GM12878 (cell line): ENCODE results near the gene TNFRSF8. TPM values are rescaled to one million over a fixed set of nuclear protein-coding genes. Genes with fewer than 3 reads are reported as not detected.
A peak's percentile ranks its signal among the peaks of the same experiment; 100 is the strongest.

Experiments
- ATAC-seq: fragments of 200-7000 bp; cut with Tn5 transposase; 3 replicates; pipeline ENCODE4 v1.9.1; 2020; ENCODE audit warnings: mild to moderate bottlenecking, moderate library complexity
- BruUV-seq: library from RNA; stranded (reverse); fragments of 400-500 nt; replicated peaks from 2 replicates; lab custom pipeline; 2021; lab: Mats Ljungman, UMichigan
- CTCF ChIA-PET: fragments of 300-600 bp; sonication (Branson Sonifier 250); formaldehyde crosslinking; extraction: SDS; loops from one replicate; lab custom pipeline; 2021; ENCODE audit warnings: inconsistent platforms; lab: Yijun Ruan, JAX
- POLR2A ChIA-PET: fragments of 350-600 bp; formaldehyde crosslinking; extraction: SDS; loops from one replicate; lab custom pipeline; 2021; ENCODE audit warnings: inconsistent platforms; lab: Charles Lee
- RAD21 ChIA-PET: fragments of 300-600 bp; sonication (Branson Sonifier 250); formaldehyde crosslinking; loops from one replicate; lab custom pipeline; 2023; ENCODE audit warnings: antibody characterized with exemption; ENCODE audit not compliant: unreplicated experiment; lab: Charles Lee
- SMC1A ChIA-PET: fragments of 300-600 bp; sonication (Branson Sonifier 250); formaldehyde crosslinking; loops from one replicate; lab custom pipeline; 2023; ENCODE audit not compliant: unreplicated experiment, uncharacterized antibody; lab: Charles Lee
- DNase-seq: peaks from one replicate; pipeline ENCODE4 v3.0.0-alpha.2; 2011; ENCODE audit warnings: low read depth, low spot score
- FAIRE-seq: peaks from 3 replicates; lab custom pipeline; 2011; peaks lifted over from hg19 to GRCh38; lab: Jason Lieb, UNC
- H2AFZ ChIP-seq: 2 replicates; pipeline ENCODE4 v1.6.0; 2011; ENCODE audit warnings: low read depth, low read length, control low read depth; ENCODE audit not compliant: control insufficient read depth
- H3K27ac ChIP-seq: 2 replicates; pipeline ENCODE4 v1.5.1; 2011; ENCODE audit warnings: control low read depth; ENCODE audit not compliant: control insufficient read depth, insufficient read depth
- H3K27me3 ChIP-seq, 2 experiments: replicated peaks in 1 of 2; 2 replicates each; pipeline versions ENCODE4 v1.6.0 to v1.6.1; 2011; ENCODE audit warnings: low read length in 1 of 2; ENCODE audit not compliant: control insufficient read depth in 2 of 2, insufficient read depth in 2 of 2
- H3K36me3 ChIP-seq, 2 experiments: 2 replicates each; pipeline ENCODE4 v1.5.1; 2011; ENCODE audit warnings: low read length in 1 of 2; ENCODE audit not compliant: control insufficient read depth in 2 of 2, insufficient read depth in 2 of 2
- H3K4me1 ChIP-seq: 2 replicates; pipeline ENCODE4 v1.6.1; 2011; ENCODE audit warnings: mild to moderate bottlenecking, low read length, moderate library complexity, mixed read lengths; ENCODE audit not compliant: control insufficient read depth, insufficient read depth
- H3K4me2 ChIP-seq: 2 replicates; pipeline ENCODE4 v1.6.0; 2011; ENCODE audit warnings: control low read depth; ENCODE audit not compliant: control insufficient read depth, insufficient read depth
- H3K4me3 ChIP-seq: fragments of 200-600 bp; sonication (generic); 2 replicates; pipeline ENCODE4 v1.5.1; 2016
- H3K79me2 ChIP-seq: 2 replicates; pipeline ENCODE4 v1.6.0; 2011; ENCODE audit warnings: low read length; ENCODE audit not compliant: control insufficient read depth, insufficient read depth
- H3K9ac ChIP-seq: 2 replicates; pipeline ENCODE4 v1.8.0; 2011; ENCODE audit warnings: low read length, control low read depth, mixed read lengths; ENCODE audit not compliant: control insufficient read depth, insufficient read depth
- H3K9me3 ChIP-seq: replicated peaks from 3 replicates; pipeline ENCODE4 v1.5.1; 2011; ENCODE audit warnings: mild to moderate bottlenecking, low read length; ENCODE audit not compliant: control insufficient read depth, insufficient read depth
- H4K20me1 ChIP-seq: 2 replicates; pipeline ENCODE4 v1.6.0; 2011; ENCODE audit not compliant: control insufficient read depth, insufficient read depth
- CHD2 ChIP-seq: IDR thresholded peaks from 2 replicates; pipeline ENCODE4 v1.6.1; 2011; ENCODE audit warnings: low read depth, low read length, improper control_type of control experiment, borderline replicate concordance
- HDAC6 ChIP-seq: fragments of 200-600 bp; sonication (generic); IDR thresholded peaks from one replicate; pipeline ENCODE4 v1.8.0; 2017; ENCODE audit warnings: antibody characterized with exemption; ENCODE audit not compliant: unreplicated experiment
- IKZF1 ChIP-seq: fragments of 450-650 bp; conservative IDR thresholded peaks from 2 replicates; pipeline ENCODE4 v1.6.1; 2017; ENCODE audit warnings: antibody characterized with exemption, mild to moderate bottlenecking
- NKRF ChIP-seq: fragments of 450-650 bp; conservative IDR thresholded peaks from 2 replicates; pipeline ENCODE4 v1.6.1; 2017; ENCODE audit warnings: mild to moderate bottlenecking, moderate library complexity
- NR2C1 ChIP-seq: fragments of 450-650 bp; IDR thresholded peaks from 2 replicates; pipeline ENCODE4 v1.6.1; 2017; ENCODE audit warnings: antibody characterized with exemption, mild to moderate bottlenecking, moderate library complexity
- POLR2AphosphoS5 ChIP-seq: IDR thresholded peaks from 2 replicates; pipeline ENCODE4 v1.6.1; 2011; ENCODE audit warnings: mild to moderate bottlenecking, low read length, inconsistent platforms
- POU2F2 ChIP-seq: IDR thresholded peaks from 3 replicates; pipeline ENCODE4 v1.6.1; 2011; ENCODE audit warnings: low read depth, mild to moderate bottlenecking, low read length, borderline replicate concordance
- RAD21 ChIP-seq: IDR thresholded peaks from 2 replicates; pipeline ENCODE4 v1.6.1; 2011; ENCODE audit warnings: mild to moderate bottlenecking, low read depth, low read length, moderate library complexity; ENCODE audit not compliant: insufficient read depth
- RUNX3 ChIP-seq: IDR thresholded peaks from 2 replicates; pipeline ENCODE4 v1.6.1; 2012; ENCODE audit warnings: low read length, inconsistent platforms
- SMAD1 ChIP-seq: fragments of 450-650 bp; IDR thresholded peaks from 2 replicates; pipeline ENCODE4 v1.6.1; 2018; ENCODE audit warnings: mild to moderate bottlenecking, low read depth; ENCODE audit not compliant: partially characterized antibody
- SMARCA5 ChIP-seq: fragments of 450-650 bp; IDR thresholded peaks from 2 replicates; pipeline ENCODE4 v1.6.1; 2017; ENCODE audit warnings: mild to moderate bottlenecking
- TCF12 ChIP-seq: IDR thresholded peaks from 2 replicates; pipeline ENCODE4 v1.6.1; 2011; ENCODE audit warnings: low read depth, mild to moderate bottlenecking, low read length
- TCF3 ChIP-seq: IDR thresholded peaks from 2 replicates; pipeline ENCODE4 v1.6.1; 2012; ENCODE audit warnings: low read depth, mild to moderate bottlenecking, low read length, borderline replicate concordance; ENCODE audit not compliant: insufficient read depth
- YY1 ChIP-seq: IDR thresholded peaks from 2 replicates; pipeline ENCODE4 v1.6.1; 2011; ENCODE audit warnings: low read depth, mild to moderate bottlenecking, low read length
- ZNF217 ChIP-seq: fragments of 450-650 bp; IDR thresholded peaks from 2 replicates; pipeline ENCODE4 v1.6.1; 2017; ENCODE audit warnings: antibody characterized with exemption, mild to moderate bottlenecking
- ZNF687 ChIP-seq: fragments of 450-650 bp; IDR thresholded peaks from 2 replicates; pipeline ENCODE4 v1.6.1; 2017; ENCODE audit warnings: mild to moderate bottlenecking, moderate library complexity
- WGBS: methylation state at CpG from one replicate; pipeline ENCODE4 v1.1.6; 2016; ENCODE audit warnings: low lambda C conversion rate; ENCODE audit not compliant: insufficient replicate concordance, insufficient coverage; ENCODE audit errors: missing lambda C conversion rate; 5-methylcytosine and 5-hydroxymethylcytosine counted together
- in situ Hi-C: fragments of 300-500 bp; cut with MboI; formaldehyde crosslinking; loops from 9 replicates; pipeline ENCODE4 v1.14.3; 2018; ENCODE audit warnings: mixed read lengths
- intact Hi-C: fragments of 100-400 bp; cut with micrococcal nuclease; formaldehyde crosslinking; loops from one replicate; pipeline ENCODE4 v1.14.2; 2022; ENCODE audit not compliant: unreplicated experiment
- polyA plus RNA-seq, 11 experiments: library from polyadenylated mRNA; depleted of rRNA in 4 of 11; unstranded in 6 of 11; stranded (reverse) in 5 of 11; fragments of >200 nt; fragmentation: Nextera tagmentation in 4 of 11; fragmentation: Illumina TruSeq in 1 of 11; extraction: Ambion mirVana in 4 of 11; extraction: Trizol in 1 of 11; gene quantifications; 1 replicate in 1 of 11; 2 replicates in 10 of 11; pipeline versions ENCODE4 v1.2.1 to v1.2.3, GENCODE V29; 2011 to 2016; ENCODE audit warnings: inconsistent platforms in 2 of 11, missing spikeins in 2 of 11, low read depth in 1 of 11
- total RNA-seq, 4 experiments: library from RNA; depleted of rRNA in 3 of 4; stranded (reverse); fragments of >200 nt in 3 of 4; fragmentation: Illumina TruSeq in 1 of 4; extraction: Trizol in 1 of 4; gene quantifications; 2 replicates each; pipeline versions ENCODE4 v1.2.1 to v1.2.3, GENCODE V29; 2013 to 2021

The TNFRSF8 gene
- total and polyA plus RNA-seq, 10 of the 15 experiments (the other 5 are each of a cell fraction or from before 2014, with no cell fraction given) = 9.8 to 114 (median 58.8) TPM

GRCh38 chr1:12149791-12150175 is 86.7 kb downstream of the TNFRSF8 start (continued):
- TF ChIP-seq NKRF = 0 out of 2 replicates have a peak, but pooled peaks have one; percentile 19
- TF ChIP-seq CHD2 = no peak
- TF ChIP-seq RAD21 = no peak
- TF ChIP-seq YY1 = peak; percentile 88

- H3K4me1 ChIP-seq = peaks cover 78% of the 10 kb centered on the region
- POLR2A ChIA-PET = interaction anchor here (1.0 to 11.6 kb wide), 9 partner anchors 11 to 241 kb away, joined by 3 to 166 read pairs (median 5); no protein-coding TSS in a partner anchor
- SMC1A ChIA-PET = interaction anchor here (0.5 to 19.3 kb wide), 11 partner anchors 11 to 172 kb away, joined by 3 to 347 read pairs (median 10); partner anchors contain the start of gene TNFRSF1B
- TF ChIP-seq POU2F2 = peak; percentile 29; the same call in 1 of the 3 replicates
- TF ChIP-seq IKZF1 = 0 out of 2 replicates have a peak, but pooled peaks have one; percentile 19
- no peak for TF ChIP-seq HDAC6
- TF ChIP-seq POLR2AphosphoS5 = peak; percentile 35; the same call in 1 of the 2 replicates
- 0 out of 2 replicates have a peak, but pooled peaks have one; percentile 35 for TF ChIP-seq TCF12
- 0 out of 2 replicates have a peak, but pooled peaks have one; percentile 11 for TF ChIP-seq RUNX3
- TF ChIP-seq ZNF217 = peak; percentile 72
- TF ChIP-seq SMAD1 = no peak
- 0 out of 2 replicates have a peak, but pooled peaks have one; percentile 35 for TF ChIP-seq TCF3
- TF ChIP-seq ZNF687 = peak; percentile 83
- 0 out of 2 replicates have a peak, but pooled peaks have one; percentile 78 for TF ChIP-seq SMARCA5
- 0 out of 2 replicates have a peak, but pooled peaks have one; percentile 7 for TF ChIP-seq NR2C1
These were observed 87.5 kb downstream of the TNFRSF8 start for GRCh38 chr1:12150456-12151200.

More at GRCh38 chr1:12150456-12151200, 87.5 kb downstream of the TNFRSF8 start:
- Histone ChIP-seq H4K20me1 (no peaks in the 10 kb centered on the region), H3K4me2 (peak overlapping the region; percentile 75), H3K36me3 (no peaks in the 10 kb centered on the region), H3K4me3 (no peak overlapping the region), H3K9ac (peak overlapping the region; percentile 51), H3K27ac (peak overlapping the region; percentile 84), H3K9me3 (no peaks in the 10 kb centered on the region), H3K27me3 (no peaks in the 10 kb centered on the region), H2AFZ (no peak overlapping the region; the same call in 1 of the 2 replicates), H3K79me2 (no peaks in the 10 kb centered on the region)
- WGBS = 3% methylated on average over 9 of the region's 9 CpGs
- BruUV-seq = no TSS peak
- in situ Hi-C loops (loop anchor here (25.0 kb wide), 1 partner anchor 1587 kb away; no protein-coding TSS in a partner anchor), intact Hi-C loops (no loop called here)
- CTCF ChIA-PET = interaction anchor here (0.6 to 6.9 kb wide), 8 partner anchors 12 to 58 kb away, joined by 3 to 47 read pairs (median 6); partner anchors contain the start of gene TNFRSF1B
- RAD21 ChIA-PET = interaction anchor here (0.6 to 12.5 kb wide), 8 partner anchors 11 to 466 kb away, joined by 3 to 119 read pairs (median 24); partner anchors contain the start of gene TNFRSF1B
- no peak for ATAC-seq
- no peak for FAIRE-seq
- DNase-seq = no peak
